ENCODE data around the gene PANK3.
"Not testable (repeated sequence)": the region's sequence is repeated elsewhere in the genome, so short reads cannot be mapped to it uniquely, and the experiment has no call there.

Gene PANK3

DNA sequence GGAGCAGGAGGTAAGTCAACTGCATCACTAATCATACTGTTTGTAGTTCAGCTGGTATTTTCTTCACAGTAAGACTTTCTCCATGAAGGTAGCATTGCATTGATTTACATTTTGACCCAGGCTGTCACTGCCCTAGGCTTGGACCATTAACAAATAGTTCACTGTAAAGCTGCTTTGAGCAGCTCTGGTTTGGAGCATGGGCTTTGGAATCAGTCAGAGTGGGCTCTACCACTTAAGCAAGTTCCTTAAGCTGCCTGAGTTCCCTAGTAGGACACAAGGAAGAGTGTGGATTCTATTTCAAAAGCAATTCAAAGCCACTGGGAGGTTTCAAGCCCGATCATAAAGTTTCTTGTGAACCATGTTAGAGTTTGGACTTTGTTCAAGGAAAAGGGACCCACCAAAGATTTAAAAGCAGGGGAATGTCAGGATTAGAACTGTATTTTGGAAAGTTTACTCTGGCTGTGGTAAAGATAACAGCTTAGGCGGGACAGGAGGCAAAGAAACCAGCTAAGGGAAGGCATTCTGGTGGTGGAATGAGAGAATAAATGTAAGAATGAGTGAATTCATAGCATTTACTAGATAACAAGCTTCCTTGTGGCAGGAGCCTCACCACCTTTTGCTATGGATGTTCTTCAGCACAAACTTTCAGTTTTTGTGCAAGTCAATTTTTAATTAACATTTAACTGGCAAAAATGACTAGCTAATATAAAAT, 12.3 kb upstream of the PANK3 start:
- no peak for DNase-seq

- no peak for DNase-seq
Observed at GRCh38 chr5:168590666-168591065, 11.5 kb upstream of the PANK3 start.

DNA sequence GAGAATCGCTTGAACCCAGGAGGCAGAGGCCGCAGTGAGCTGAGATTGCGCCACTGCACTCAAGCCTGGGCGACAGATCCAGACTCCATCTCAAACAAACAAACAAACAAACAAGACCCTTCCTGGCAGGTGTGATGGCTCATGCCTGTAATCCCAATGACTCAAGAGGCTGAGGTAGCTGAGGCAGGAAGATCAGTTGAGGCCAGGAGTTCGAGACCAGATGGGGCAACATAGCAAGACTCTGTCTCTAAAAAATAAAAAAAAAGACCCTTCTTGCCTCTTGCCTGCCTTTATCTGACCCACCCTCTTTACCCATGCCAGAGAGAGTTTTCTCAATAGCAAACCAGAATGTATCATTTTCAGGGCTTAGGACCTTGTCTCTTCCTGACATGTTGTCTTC, 8.8 kb upstream of the PANK3 start:
- no peak for DNase-seq

- DNase-seq, result no peak
Observed at GRCh38 chr5:168585119-168585856, 6.1 kb upstream of the PANK3 start.

DNA sequence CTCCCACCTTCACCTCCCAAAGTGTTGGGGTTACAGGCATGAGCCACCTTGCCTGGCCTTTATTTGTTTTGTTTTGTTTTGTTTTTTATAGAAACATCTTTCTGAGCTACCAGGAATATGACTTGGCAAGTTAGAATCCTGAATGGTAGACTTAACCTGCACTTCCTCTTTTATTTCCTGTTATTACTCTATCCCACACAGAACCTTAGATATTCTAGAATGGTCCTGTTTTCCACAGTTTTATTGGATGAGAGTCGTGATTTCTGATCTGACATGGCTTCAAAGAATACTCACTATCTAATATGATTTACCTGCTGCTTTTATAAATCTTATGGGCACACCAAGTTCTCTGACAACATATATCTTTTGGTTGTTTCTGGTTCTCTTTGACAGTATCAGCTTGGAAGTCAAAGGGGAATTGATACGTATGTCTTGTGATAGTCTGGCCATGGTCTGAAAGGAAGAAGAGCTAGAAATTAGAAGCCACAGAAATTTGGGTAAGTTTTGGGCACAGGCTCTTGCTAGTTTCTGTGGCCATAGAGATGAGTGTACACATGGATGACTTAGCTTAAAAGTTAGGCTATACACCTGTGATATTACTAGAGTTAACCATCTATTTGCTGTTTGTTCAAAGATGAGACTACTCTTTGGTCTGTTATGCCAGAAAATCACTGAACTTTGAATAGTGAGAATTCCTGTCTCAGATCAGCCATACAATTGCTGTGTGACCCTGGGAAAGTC, 4.7 kb upstream of the PANK3 start:
- DNase-seq, result no peak

- not testable (repeated sequence) for DNase-seq
Observed at GRCh38 chr5:168580814-168581469, 1.8 kb upstream of the PANK3 start.

DNA sequence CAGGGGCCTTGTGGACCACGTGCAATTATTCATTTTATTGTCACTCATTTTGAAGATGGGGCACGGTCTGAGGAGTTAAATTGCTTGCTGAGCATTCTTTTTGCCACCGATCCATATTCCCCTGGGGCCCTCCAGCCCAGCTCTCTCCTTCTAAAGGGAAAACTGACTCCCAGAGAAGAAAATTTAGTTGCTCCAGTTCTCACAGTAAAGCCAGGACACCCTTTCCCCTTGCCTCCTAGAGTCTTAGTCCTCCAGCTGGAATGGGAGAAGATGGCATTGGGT, 1.0 kb upstream of the PANK3 start:
- DNase-seq, result no peak

DNA sequence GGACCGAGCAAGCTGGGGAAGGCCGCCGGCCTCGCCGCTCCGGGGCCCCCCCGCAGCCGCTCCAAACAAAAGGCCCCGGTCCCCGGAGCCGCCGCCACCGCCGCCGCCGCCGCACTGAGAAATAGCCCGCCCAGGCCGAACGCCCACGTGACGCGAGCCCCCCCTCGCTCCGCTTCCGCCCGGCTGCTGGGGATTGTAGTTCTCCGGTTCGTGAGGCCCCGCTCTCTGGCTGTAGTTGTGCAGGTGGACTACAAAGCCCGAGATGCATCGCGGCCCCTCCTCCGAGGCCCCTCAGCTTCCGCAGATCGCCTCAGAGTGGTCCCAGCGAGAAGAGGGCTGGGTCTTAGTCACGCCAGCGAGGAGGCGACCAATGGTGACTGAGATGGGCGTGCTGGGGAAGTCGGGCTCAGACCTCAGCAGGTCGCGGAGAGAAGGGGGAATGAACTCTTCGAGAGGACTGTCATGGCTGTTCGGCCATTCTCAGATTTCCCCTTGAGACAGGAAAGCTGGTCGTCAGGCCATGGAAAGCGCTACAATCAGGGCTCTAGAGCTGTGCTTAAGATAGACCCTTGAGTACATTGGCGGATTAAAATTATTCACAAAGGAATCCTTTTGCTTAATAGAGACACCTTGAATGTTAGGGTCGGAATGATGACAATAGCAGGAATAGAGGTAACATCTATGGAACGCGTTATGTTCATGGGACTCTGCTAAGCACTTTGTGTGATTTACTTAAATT, 489 bp upstream of the PANK3 start:
- peak; percentile 96 for DNase-seq

- no peak for DNase-seq
Observed at GRCh38 chr5:168578006-168578405, 1.2 kb downstream of the PANK3 start.

- no peak for DNase-seq
Observed at GRCh38 chr5:168575391-168576372, 3.5 kb downstream of the PANK3 start.

DNA sequence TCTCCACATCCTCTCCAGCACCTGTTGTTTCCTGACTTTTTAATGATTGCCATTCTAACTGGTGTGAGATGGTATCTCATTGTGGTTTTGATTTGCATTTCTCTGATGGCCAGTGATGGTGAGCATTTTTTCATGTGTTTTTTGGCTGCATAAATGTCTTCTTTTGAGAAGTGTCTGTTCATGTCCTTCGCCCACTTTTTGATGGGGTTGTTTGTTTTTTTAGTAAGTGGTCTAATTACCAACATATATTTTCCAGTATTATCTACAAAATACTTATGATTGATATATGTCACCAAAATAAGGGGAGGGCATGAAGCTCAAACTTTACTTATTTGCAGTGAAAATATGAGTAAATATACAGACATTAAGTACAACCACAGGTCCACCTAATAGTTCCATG, 5.0 kb downstream of the PANK3 start:
- not testable (repeated sequence) for DNase-seq

GRCh38 chr5:168573663-168574062, 5.5 kb downstream of the PANK3 start:
- DNase-seq, result not testable (repeated sequence)

GRCh38 chr5:168570490-168571328, 8.5 kb downstream of the PANK3 start:
- no peak for DNase-seq

GRCh38 chr5:168568738-168569137, 10.4 kb downstream of the PANK3 start:
- DNase-seq, result no peak

DNA sequence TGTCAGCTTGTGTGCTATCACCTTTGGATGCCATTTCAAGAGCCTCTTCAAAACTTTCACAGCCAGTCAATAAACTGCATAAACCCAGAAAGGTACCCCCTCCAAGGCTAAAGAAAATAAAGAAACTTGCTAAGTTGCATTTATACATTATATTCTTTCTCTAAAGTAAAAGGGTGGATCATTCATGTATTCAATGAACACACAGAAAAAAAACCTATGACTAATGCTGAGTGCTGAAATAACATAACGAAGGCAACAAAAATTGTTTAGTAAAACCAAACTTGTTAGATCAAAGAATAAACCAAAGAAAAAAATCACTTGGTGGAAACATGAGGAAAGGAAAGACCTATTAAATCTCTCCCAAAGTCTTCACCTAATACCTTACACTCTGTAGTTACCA, 15.2 kb downstream of the PANK3 start:
- no peak for DNase-seq

- no peak for DNase-seq
Observed at GRCh38 chr5:168562279-168562678, 16.9 kb downstream of the PANK3 start.

DNA sequence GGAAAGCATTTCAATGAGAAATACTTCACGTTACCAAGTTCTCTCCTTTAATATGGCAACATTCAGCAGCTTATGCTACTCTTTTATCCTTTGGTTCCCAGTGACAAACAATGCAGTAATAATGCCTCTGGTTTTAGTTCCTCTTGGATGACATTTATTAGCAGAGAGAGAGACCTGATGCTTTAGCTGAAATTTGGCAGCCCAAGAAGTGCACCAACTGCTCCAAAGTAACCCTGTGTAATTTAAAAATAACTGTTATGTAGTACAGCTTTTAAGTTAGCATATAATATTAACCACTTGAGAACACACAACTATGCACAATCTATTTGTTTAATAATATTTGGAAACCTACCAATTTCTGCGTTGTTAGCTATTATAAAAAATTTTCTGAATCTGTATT, 21.8 kb downstream of the PANK3 start:
- no peak for DNase-seq

- no peak for DNase-seq
Observed at GRCh38 chr5:168553377-168554130, 25.6 kb downstream of the PANK3 start.

DNA sequence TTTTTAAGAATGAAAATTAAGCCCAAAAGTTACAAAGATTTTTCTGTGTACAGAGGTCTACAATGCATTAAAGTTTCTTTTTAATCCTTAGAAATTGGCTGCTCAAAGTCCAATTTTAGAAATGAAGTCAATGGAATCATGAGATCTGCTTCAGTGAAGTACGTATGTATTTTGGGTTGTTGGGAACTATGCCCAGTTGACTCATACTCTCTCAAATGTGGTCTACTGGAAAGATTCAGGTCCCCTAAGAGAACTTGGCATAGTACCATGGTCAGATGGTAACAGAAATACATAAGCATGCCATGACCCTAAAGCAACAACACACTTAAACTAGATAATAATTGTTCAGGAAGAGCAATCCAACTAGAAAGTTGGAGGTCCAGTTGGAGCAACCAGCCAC, 27.0 kb downstream of the PANK3 start:
- no peak for DNase-seq

- no peak for DNase-seq
Observed at GRCh38 chr5:168550656-168551055, 28.5 kb downstream of the PANK3 start.

Data from activated effector memory CD4-positive, alpha-beta T cell treated with Interleukin-2 at 50 U/mL for 16 hours (primary cell).